ENCODE data around the gene EPYC. TPM values are rescaled to one million over a fixed set of nuclear protein-coding genes. Genes with fewer than 3 reads are reported as not detected.

The EPYC gene
- total RNA-seq, 2 donors from 2014 or later: not detected

- no peak overlapping the region for H3K27ac Mint-ChIP-seq
- ATAC-seq (no peak), DNase-seq (ENCODE audit: low spot score in 2 of 2) (no peak)
- H3K9me3 Mint-ChIP-seq: no peaks in the 10 kb centered on the region
- no peaks in the 10 kb centered on the region for H3K36me3 Mint-ChIP-seq
These were observed 33.9 kb downstream of the EPYC start for GRCh38 chr12:90970911-90971310.

- no peak for DNase-seq (ENCODE audit: low spot score in 2 of 2)
- Mint-ChIP-seq H3K27ac (no peak overlapping the region), H3K9me3 (no peaks in the 10 kb centered on the region), H3K36me3 (no peaks in the 10 kb centered on the region)
- no peak for ATAC-seq
These were observed 34.3 kb downstream of the EPYC start for GRCh38 chr12:90970471-90970870.

- Mint-ChIP-seq H3K36me3 (no peaks in the 10 kb centered on the region), H3K9me3 (no peaks in the 10 kb centered on the region), H3K27ac (no peak overlapping the region)
- DNase-seq (ENCODE audit: low spot score in 2 of 2) (no peak), ATAC-seq (no peak)
These were observed 34.9 kb downstream of the EPYC start for GRCh38 chr12:90969851-90970250.

- Mint-ChIP-seq H3K27ac (no peak overlapping the region), H3K9me3 (no peaks in the 10 kb centered on the region), H3K36me3 (no peaks in the 10 kb centered on the region)
- ATAC-seq: no peak
- no peak for DNase-seq (ENCODE audit: low spot score in 2 of 2)
These were observed 35.4 kb downstream of the EPYC start for GRCh38 chr12:90969346-90969745.

- DNase-seq (ENCODE audit: low spot score in 2 of 2): no peak
- ATAC-seq: no peak
- no peaks in the 10 kb centered on the region for H3K36me3 Mint-ChIP-seq
- H3K9me3 Mint-ChIP-seq: no peaks in the 10 kb centered on the region
- no peak overlapping the region for H3K27ac Mint-ChIP-seq
These were observed 39.6 kb downstream of the EPYC start for GRCh38 chr12:90965204-90965603.

- no peak overlapping the region for H3K27ac Mint-ChIP-seq
- no peak for DNase-seq (ENCODE audit: low spot score in 2 of 2)
- no peaks in the 10 kb centered on the region for H3K9me3 Mint-ChIP-seq
- ATAC-seq: no peak
- no peaks in the 10 kb centered on the region for H3K36me3 Mint-ChIP-seq
These were observed 40.2 kb downstream of the EPYC start for GRCh38 chr12:90964616-90965015.

- H3K9me3 Mint-ChIP-seq: no peaks in the 10 kb centered on the region
- DNase-seq (ENCODE audit: low spot score in 2 of 2): no peak
- ATAC-seq: no peak
- H3K27ac Mint-ChIP-seq: no peak overlapping the region
- H3K36me3 Mint-ChIP-seq: no peaks in the 10 kb centered on the region
These were observed 40.8 kb downstream of the EPYC start for GRCh38 chr12:90963946-90964345.

- DNase-seq (ENCODE audit: low spot score in 2 of 2) (no peak), ATAC-seq (no peak)
- Mint-ChIP-seq H3K36me3 (no peaks in the 10 kb centered on the region), H3K9me3 (no peaks in the 10 kb centered on the region), H3K27ac (no peak overlapping the region)
These were observed 43.6 kb downstream of the EPYC start for GRCh38 chr12:90961154-90961553.

- DNase-seq (ENCODE audit: low spot score in 2 of 2) (no peak), ATAC-seq (no peak)
- Mint-ChIP-seq H3K27ac (no peak overlapping the region), H3K9me3 (no peaks in the 10 kb centered on the region), H3K36me3 (no peaks in the 10 kb centered on the region)
These were observed 45.1 kb downstream of the EPYC start for GRCh38 chr12:90959538-90960139.

GRCh38 chr12:90959032-90959431 lies 45.7 kb downstream of the EPYC start:
- H3K27ac Mint-ChIP-seq: no peak overlapping the region
- ATAC-seq (no peak), DNase-seq (ENCODE audit: low spot score in 2 of 2) (no peak)
- no peaks in the 10 kb centered on the region for H3K9me3 Mint-ChIP-seq
- no peaks in the 10 kb centered on the region for H3K36me3 Mint-ChIP-seq

- Mint-ChIP-seq H3K36me3 (no peaks in the 10 kb centered on the region), H3K9me3 (no peaks in the 10 kb centered on the region), H3K27ac (no peak overlapping the region)
- ATAC-seq (no peak), DNase-seq (ENCODE audit: low spot score in 2 of 2) (no peak)
These were observed 46.4 kb downstream of the EPYC start for GRCh38 chr12:90958347-90958746.

- no peak for ATAC-seq
- DNase-seq (ENCODE audit: low spot score in 2 of 2): no peak
- Mint-ChIP-seq H3K36me3 (no peaks in the 10 kb centered on the region), H3K9me3 (no peaks in the 10 kb centered on the region), H3K27ac (no peak within 1 kb of the TSS)
These were observed 49.9 kb downstream of the EPYC start, which contains the start of gene CCER1 for GRCh38 chr12:90954921-90955320. CCER1 (minus strand) TSS chr12:90955176; CDS start chr12:90954742, 434 bp downstream.

- Mint-ChIP-seq H3K36me3 (no peaks in the 10 kb centered on the region), H3K9me3 (no peaks in the 10 kb centered on the region), H3K27ac (no peak overlapping the region)
- DNase-seq (ENCODE audit: low spot score in 2 of 2): no peak
- no peak for ATAC-seq
These were observed 50.3 kb downstream of the EPYC start for GRCh38 chr12:90954428-90954827.

GRCh38 chr12:90953956-90954421 lies 50.8 kb downstream of the EPYC start:
- H3K9me3 Mint-ChIP-seq: no peaks in the 10 kb centered on the region
- DNase-seq (ENCODE audit: low spot score in 2 of 2): peak in 1 of 2 donors; percentile 6
- no peaks in the 10 kb centered on the region for H3K36me3 Mint-ChIP-seq
- peak in 1 of 2 donors; percentile 18 for ATAC-seq
- no peak overlapping the region for H3K27ac Mint-ChIP-seq

GRCh38 chr12:90951432-90952105 lies 53.2 kb downstream of the EPYC start:
- Mint-ChIP-seq H3K27ac (no peak overlapping the region), H3K36me3 (no peaks in the 10 kb centered on the region), H3K9me3 (no peaks in the 10 kb centered on the region)
- ATAC-seq (no peak), DNase-seq (ENCODE audit: low spot score in 2 of 2) (no peak)

GRCh38 chr12:90947869-90948268 lies 56.9 kb downstream of the EPYC start:
- Mint-ChIP-seq H3K36me3 (no peaks in the 10 kb centered on the region), H3K9me3 (no peaks in the 10 kb centered on the region), H3K27ac (no peak overlapping the region)
- ATAC-seq (no peak), DNase-seq (ENCODE audit: low spot score in 2 of 2) (no peak)

GRCh38 chr12:90945070-90945649 lies 59.6 kb downstream of the EPYC start:
- no peak for DNase-seq (ENCODE audit: low spot score in 2 of 2)
- no peak overlapping the region for H3K27ac Mint-ChIP-seq
- no peaks in the 10 kb centered on the region for H3K9me3 Mint-ChIP-seq
- peak in 1 of 2 donors; percentile 58 for ATAC-seq
- no peaks in the 10 kb centered on the region for H3K36me3 Mint-ChIP-seq

GRCh38 chr12:90943255-90943654 lies 61.5 kb downstream of the EPYC start:
- H3K9me3 Mint-ChIP-seq: no peaks in the 10 kb centered on the region
- no peaks in the 10 kb centered on the region for H3K36me3 Mint-ChIP-seq
- no peak for DNase-seq (ENCODE audit: low spot score in 2 of 2)
- H3K27ac Mint-ChIP-seq: no peak overlapping the region
- ATAC-seq: no peak

Measured in activated naive CD4-positive, alpha-beta T cell treated with anti-CD3 and anti-CD28 coated beads, Interleukin-2, amount 50 U/mL, for 72 hours (primary cell).